ENCODE results near the gene SVOP. TPM values are rescaled to one million over a fixed set of nuclear protein-coding genes. Genes with fewer than 3 reads are reported as not detected.

Gene SVOP
- total and polyA plus RNA-seq, 2 of the 8 experiments (the other 6 are each of a cell fraction or from before 2014, with no cell fraction given): 0.06 TPM; not detected in 1

DNA sequence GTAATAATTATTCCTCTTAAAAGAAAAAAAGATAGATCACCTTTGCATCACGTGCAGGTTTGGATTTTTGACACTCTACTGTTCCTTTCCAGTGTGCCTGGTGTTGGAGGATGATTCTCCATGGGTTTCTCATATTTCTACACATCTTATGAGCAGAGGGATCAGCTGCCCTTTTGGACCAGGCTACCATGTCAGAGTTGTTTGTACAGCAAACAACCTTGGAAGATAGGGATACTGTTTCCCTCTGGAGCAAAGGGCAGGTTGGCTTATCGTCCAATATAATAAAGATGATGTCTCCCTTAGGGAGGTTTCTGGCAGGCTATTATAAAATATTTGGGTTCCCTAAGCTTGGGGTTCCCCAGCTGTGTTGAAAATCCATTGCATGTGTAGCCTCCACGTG is 98.9 kb downstream of the SVOP start (continued):
- TF ChIP-seq, protein P1, sequence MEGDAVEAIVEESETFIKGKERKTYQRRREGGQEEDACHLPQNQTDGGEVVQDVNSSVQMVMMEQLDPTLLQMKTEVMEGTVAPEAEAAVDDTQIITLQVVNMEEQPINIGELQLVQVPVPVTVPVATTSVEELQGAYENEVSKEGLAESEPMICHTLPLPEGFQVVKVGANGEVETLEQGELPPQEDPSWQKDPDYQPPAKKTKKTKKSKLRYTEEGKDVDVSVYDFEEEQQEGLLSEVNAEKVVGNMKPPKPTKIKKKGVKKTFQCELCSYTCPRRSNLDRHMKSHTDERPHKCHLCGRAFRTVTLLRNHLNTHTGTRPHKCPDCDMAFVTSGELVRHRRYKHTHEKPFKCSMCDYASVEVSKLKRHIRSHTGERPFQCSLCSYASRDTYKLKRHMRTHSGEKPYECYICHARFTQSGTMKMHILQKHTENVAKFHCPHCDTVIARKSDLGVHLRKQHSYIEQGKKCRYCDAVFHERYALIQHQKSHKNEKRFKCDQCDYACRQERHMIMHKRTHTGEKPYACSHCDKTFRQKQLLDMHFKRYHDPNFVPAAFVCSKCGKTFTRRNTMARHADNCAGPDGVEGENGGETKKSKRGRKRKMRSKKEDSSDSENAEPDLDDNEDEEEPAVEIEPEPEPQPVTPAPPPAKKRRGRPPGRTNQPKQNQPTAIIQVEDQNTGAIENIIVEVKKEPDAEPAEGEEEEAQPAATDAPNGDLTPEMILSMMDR (IDR thresholded peaks at IDR 0.05; ENCODE audit: control extremely low read depth in 1 of 3, insufficient read depth in 1 of 3, low read depth in 1 of 3, low read length in 3 of 3): no peak
- TF ChIP-seq GTF2F1 (IDR thresholded peaks at IDR 0.05; ENCODE audit: borderline replicate concordance, low read depth, low read length): no peak
- TF ChIP-seq, protein P2, sequence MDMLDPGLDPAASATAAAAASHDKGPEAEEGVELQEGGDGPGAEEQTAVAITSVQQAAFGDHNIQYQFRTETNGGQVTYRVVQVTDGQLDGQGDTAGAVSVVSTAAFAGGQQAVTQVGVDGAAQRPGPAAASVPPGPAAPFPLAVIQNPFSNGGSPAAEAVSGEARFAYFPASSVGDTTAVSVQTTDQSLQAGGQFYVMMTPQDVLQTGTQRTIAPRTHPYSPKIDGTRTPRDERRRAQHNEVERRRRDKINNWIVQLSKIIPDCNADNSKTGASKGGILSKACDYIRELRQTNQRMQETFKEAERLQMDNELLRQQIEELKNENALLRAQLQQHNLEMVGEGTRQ (IDR thresholded peaks at IDR 0.05; ENCODE audit: low read length): no peak
